Measurements from ENCODE around the gene SHROOM3.

SHROOM3 gene

GRCh38 chr4:76799140-76799539 lies 364.1 kb downstream of the SHROOM3 start:
- DNase-seq: no peak

- DNase-seq: no peak
Measured at GRCh38 chr4:76799718-76800117, 364.7 kb downstream of the SHROOM3 start.

GRCh38 chr4:76800902-76801301 lies 365.9 kb downstream of the SHROOM3 start:
- DNase-seq: no peak

- no peak for DNase-seq
Measured at GRCh38 chr4:76801621-76802235, 366.7 kb downstream of the SHROOM3 start.

GRCh38 chr4:76802236-76803021 lies 367.4 kb downstream of the SHROOM3 start:
- no peak for DNase-seq

- DNase-seq: no peak
Measured at GRCh38 chr4:76803522-76803921, 368.5 kb downstream of the SHROOM3 start.

- no peak for DNase-seq
Measured at GRCh38 chr4:76804096-76804495, 369.1 kb downstream of the SHROOM3 start.

- no peak for DNase-seq
Measured at GRCh38 chr4:76806346-76806745, 371.3 kb downstream of the SHROOM3 start.

GRCh38 chr4:76806757-76807156 lies 371.7 kb downstream of the SHROOM3 start:
- no peak for DNase-seq

GRCh38 chr4:76809594-76810305 lies 374.7 kb downstream of the SHROOM3 start:
- DNase-seq: no peak

GRCh38 chr4:76811604-76812412 lies 376.8 kb downstream of the SHROOM3 start:
- no peak for DNase-seq

- DNase-seq: no peak
Measured at GRCh38 chr4:76813070-76813469, 378.0 kb downstream of the SHROOM3 start.

GRCh38 chr4:76821641-76822040 lies 386.6 kb downstream of the SHROOM3 start:
- peak in 1 of 2 donors; percentile 36 for DNase-seq

GRCh38 chr4:76822303-76822702 lies 387.3 kb downstream of the SHROOM3 start:
- DNase-seq: no peak

- DNase-seq: no peak
Measured at GRCh38 chr4:76823495-76823894, 388.5 kb downstream of the SHROOM3 start.

- DNase-seq: no peak
Measured at GRCh38 chr4:76830612-76830963, 395.6 kb downstream of the SHROOM3 start.

GRCh38 chr4:76830964-76831703 lies 396.1 kb downstream of the SHROOM3 start:
- DNase-seq: no peak

GRCh38 chr4:76831711-76832373 lies 396.8 kb downstream of the SHROOM3 start:
- DNase-seq: no peak
